HFFc6 (cell line): ENCODE measurements around the gene TM6SF1. TPM values are rescaled to one million over a fixed set of nuclear protein-coding genes. Genes with fewer than 3 reads are reported as not detected.

Experiments
- DNase-seq: peaks from one replicate; pipeline ENCODE4 v3.0.0-alpha.2; 2018
- H3K27ac Mint-ChIP-seq: 2 replicates; pipeline ENCODE4 v1.8.0; 2020; ENCODE audit warnings: mild to moderate bottlenecking, mixed read lengths
- H3K27me3 Mint-ChIP-seq: 2 replicates; pipeline ENCODE4 v1.8.0; 2021; ENCODE audit warnings: mild to moderate bottlenecking, moderate library complexity, mixed read lengths; ENCODE audit not compliant: insufficient read depth
- H3K36me3 Mint-ChIP-seq: 2 replicates; pipeline ENCODE4 v1.8.0; 2021; ENCODE audit warnings: low read depth, mixed read lengths
- H3K4me1 Mint-ChIP-seq: 2 replicates; pipeline ENCODE4 v1.8.0; 2020; ENCODE audit warnings: low read depth, mixed read lengths
- H3K4me3 Mint-ChIP-seq: 2 replicates; pipeline ENCODE4 v1.8.0; 2020; ENCODE audit warnings: mild to moderate bottlenecking, moderate library complexity, mixed read lengths
- H3K9me3 Mint-ChIP-seq: 2 replicates; pipeline ENCODE4 v1.8.0; 2020; ENCODE audit warnings: mild to moderate bottlenecking, mixed read lengths
- total RNA-seq, 6 experiments: library from RNA; stranded (reverse); fragmentation: NEBNext Ultra II Directional; extraction: Animal tissue kit (Norgen Biotek cat#: 25700); gene quantifications; 2 replicates in 1 of 6; 3 replicates in 5 of 6; pipeline ENCODE4 v1.2.3, GENCODE V29; 2021
- TF ChIP-seq, protein P1 (sequence below): fragments of 200-600 bp; sonication (generic); IDR thresholded peaks from 2 replicates; pipeline ENCODE4 v1.5.0; 2021; ENCODE audit warnings: antibody characterized with exemption, mild to moderate bottlenecking

The TM6SF1 gene
- total RNA-seq, 6 experiments from 2014 or later: 0.25 to 0.46 (median 0.42) TPM; not detected in 2

DNA sequence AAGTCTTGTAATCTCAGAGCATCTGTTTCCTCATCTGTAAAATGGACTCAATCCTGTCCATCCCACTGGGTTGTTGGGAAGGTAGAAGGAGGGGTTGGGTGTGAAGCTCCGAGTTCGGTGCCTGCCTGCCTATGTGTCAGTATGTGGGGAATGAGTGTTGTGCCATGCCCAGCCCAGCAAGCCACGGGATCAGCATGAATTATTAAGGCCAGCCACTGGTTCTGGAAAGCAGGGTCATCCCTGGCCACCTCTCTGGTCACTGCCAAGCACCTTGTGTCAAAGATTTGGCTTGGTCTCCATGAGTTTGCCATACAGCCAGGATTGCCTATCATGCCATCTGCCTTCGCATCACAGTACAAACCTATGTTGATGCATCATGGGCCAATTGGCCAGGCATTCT, 11.5 kb downstream of the TM6SF1 start:
- Mint-ChIP-seq H3K9me3 (no peaks in the 10 kb centered on the region), H3K4me1 (no peaks in the 10 kb centered on the region), H3K36me3 (no peaks in the 10 kb centered on the region), H3K4me3 (no peak overlapping the region), H3K27me3 (0 out of 2 replicates have a peak, but pooled peaks cover 1% of the 10 kb centered on the region), H3K27ac (no peak overlapping the region)
- TF ChIP-seq, protein P1, sequence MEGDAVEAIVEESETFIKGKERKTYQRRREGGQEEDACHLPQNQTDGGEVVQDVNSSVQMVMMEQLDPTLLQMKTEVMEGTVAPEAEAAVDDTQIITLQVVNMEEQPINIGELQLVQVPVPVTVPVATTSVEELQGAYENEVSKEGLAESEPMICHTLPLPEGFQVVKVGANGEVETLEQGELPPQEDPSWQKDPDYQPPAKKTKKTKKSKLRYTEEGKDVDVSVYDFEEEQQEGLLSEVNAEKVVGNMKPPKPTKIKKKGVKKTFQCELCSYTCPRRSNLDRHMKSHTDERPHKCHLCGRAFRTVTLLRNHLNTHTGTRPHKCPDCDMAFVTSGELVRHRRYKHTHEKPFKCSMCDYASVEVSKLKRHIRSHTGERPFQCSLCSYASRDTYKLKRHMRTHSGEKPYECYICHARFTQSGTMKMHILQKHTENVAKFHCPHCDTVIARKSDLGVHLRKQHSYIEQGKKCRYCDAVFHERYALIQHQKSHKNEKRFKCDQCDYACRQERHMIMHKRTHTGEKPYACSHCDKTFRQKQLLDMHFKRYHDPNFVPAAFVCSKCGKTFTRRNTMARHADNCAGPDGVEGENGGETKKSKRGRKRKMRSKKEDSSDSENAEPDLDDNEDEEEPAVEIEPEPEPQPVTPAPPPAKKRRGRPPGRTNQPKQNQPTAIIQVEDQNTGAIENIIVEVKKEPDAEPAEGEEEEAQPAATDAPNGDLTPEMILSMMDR: no peak
- no peak for DNase-seq

DNA sequence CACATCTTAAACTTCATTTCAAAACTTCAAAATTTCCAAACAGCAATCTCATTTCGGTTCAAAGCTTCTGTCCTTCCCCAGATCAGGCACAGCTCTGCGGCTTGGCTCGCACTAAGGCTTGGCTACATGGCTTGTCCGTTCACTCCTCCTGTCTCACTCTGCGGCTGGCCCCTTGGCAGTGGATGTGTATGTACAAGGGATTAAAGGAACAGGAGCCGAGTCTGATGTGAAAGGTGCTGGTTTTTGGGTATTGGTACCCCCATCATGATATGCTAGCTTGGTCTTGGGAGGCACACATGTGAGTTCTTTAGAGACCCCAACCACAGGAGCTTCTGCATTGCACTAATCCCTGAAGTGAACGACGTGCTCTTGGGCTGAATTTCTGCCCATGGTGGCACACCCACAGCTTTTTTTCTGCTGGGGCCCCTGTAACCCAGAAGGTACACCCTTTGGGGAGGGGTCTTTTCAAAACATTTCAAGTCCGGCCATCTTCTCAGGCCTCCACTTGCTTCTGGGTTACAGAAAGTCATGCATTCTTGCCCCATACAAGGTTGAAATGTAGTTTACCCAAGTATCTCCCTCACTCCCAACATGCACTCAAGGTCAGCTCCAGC, 12.6 kb downstream of the TM6SF1 start:
- DNase-seq: no peak
- no peak overlapping the region for H3K27ac Mint-ChIP-seq
- no peaks in the 10 kb centered on the region for H3K36me3 Mint-ChIP-seq
- H3K4me1 Mint-ChIP-seq: no peaks in the 10 kb centered on the region
- H3K9me3 Mint-ChIP-seq: no peaks in the 10 kb centered on the region
- no peak overlapping the region for H3K4me3 Mint-ChIP-seq
- TF ChIP-seq, protein P1: no peak
- H3K27me3 Mint-ChIP-seq: 0 out of 2 replicates have a peak, but pooled peaks cover 1% of the 10 kb centered on the region

DNA sequence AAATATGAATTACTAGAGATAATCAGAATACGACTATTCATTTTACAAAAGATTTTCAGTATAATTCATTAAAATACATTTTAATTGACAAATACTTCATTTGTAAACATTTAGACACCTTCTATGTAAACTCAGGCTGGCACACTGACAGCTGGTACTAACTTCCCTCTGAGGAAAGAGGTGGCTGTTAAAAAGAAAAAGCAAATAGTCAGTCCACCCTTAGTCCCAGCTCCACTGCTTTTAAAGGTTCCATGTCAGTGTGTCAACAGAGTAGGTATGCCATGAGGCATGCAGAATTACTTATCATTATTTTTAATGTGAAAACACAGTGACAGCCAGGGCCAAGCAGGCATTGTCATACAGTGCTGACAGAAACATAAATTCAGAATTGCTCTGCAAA, 16.1 kb downstream of the TM6SF1 start:
- TF ChIP-seq, protein P1: no peak
- no peak for DNase-seq
- no peaks in the 10 kb centered on the region for H3K9me3 Mint-ChIP-seq
- H3K4me1 Mint-ChIP-seq: no peaks in the 10 kb centered on the region
- no peak overlapping the region for H3K4me3 Mint-ChIP-seq
- H3K36me3 Mint-ChIP-seq: no peaks in the 10 kb centered on the region
- no peak overlapping the region for H3K27ac Mint-ChIP-seq
- no peaks in the 10 kb centered on the region for H3K27me3 Mint-ChIP-seq

DNA sequence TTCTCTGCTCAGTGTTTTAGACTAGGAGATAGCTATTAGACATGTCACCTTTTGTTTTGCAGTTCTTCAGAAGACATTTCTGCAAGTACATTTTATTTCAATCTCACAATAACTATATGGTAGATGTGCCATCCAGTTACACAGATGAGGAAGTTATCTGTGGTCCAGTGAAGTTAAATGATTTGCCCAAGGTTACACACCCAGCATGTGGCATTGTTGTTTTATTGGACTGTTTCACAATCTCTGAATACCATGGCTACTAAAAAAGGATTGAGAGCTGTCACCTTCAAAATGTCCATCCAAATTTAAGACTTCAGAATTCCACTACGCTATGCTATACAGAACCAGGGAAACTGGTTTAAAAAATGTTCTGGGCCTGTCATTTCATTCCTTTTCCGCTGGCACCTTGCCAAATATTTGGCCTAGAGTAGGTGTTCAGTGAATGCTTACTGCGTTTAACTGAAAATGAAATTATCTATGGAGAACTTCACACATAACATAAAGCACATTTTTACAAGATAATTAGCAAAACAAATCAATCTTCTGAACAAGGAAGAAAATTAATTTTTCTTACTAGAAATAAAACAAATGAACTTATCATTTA, 20.2 kb downstream of the TM6SF1 start:
- Mint-ChIP-seq H3K9me3 (no peaks in the 10 kb centered on the region), H3K36me3 (no peaks in the 10 kb centered on the region), H3K4me1 (no peaks in the 10 kb centered on the region), H3K27ac (no peak overlapping the region), H3K4me3 (no peak overlapping the region), H3K27me3 (no peaks in the 10 kb centered on the region)
- DNase-seq: no peak
- TF ChIP-seq, protein P1: no peak

DNA sequence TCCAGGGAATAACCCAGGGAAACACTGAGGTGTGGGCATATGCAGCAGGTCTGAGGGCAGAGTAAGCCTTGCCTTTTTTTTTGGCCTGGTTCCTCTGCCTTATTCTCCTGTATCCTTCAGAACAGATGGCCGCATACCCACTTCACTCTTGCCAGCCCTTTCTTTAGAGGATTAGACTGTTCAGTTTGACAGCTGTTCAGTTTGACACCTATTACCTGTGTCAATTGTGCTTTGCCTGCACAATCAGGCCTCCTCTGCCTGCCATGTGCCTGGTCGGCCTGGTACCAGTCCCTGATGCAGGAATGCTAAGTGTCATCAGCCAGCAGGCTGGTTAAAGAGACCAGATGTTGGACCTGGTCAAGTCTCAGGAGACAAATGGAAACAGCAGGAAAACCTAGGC, 22.3 kb downstream of the TM6SF1 start:
- no peaks in the 10 kb centered on the region for H3K27me3 Mint-ChIP-seq
- no peak overlapping the region for H3K4me3 Mint-ChIP-seq
- no peaks in the 10 kb centered on the region for H3K36me3 Mint-ChIP-seq
- no peaks in the 10 kb centered on the region for H3K9me3 Mint-ChIP-seq
- no peaks in the 10 kb centered on the region for H3K4me1 Mint-ChIP-seq
- H3K27ac Mint-ChIP-seq: no peak overlapping the region
- DNase-seq: no peak
- TF ChIP-seq, protein P1: no peak
